ENCODE results near the gene FANCC. TPM values are rescaled to one million over a fixed set of nuclear protein-coding genes. Genes with fewer than 3 reads are reported as not detected.

The FANCC gene
- polyA plus RNA-seq, 1 of the 3 experiments (the other 2 are of a cell fraction), result 3.5 TPM

GRCh38 chr9:95349091-95350038 is 31.9 kb upstream of the FANCC start:
- no peaks in the 10 kb centered on the region for H3K79me2 ChIP-seq (ENCODE audit: insufficient read depth)
- H3F3A ChIP-seq (replicated peaks; ENCODE audit: insufficient read depth), result no peaks in the 10 kb centered on the region
- DNase-seq, result no peak
- no peak overlapping the region for H3K9ac ChIP-seq
- no peak for TF ChIP-seq TAF1 (IDR thresholded peaks at IDR 0.05; ENCODE audit: borderline replicate concordance, low read depth, low read length)
- no peak for TF ChIP-seq NFIC (IDR thresholded peaks at IDR 0.05; ENCODE audit: borderline replicate concordance)
- TF ChIP-seq, protein P1, sequence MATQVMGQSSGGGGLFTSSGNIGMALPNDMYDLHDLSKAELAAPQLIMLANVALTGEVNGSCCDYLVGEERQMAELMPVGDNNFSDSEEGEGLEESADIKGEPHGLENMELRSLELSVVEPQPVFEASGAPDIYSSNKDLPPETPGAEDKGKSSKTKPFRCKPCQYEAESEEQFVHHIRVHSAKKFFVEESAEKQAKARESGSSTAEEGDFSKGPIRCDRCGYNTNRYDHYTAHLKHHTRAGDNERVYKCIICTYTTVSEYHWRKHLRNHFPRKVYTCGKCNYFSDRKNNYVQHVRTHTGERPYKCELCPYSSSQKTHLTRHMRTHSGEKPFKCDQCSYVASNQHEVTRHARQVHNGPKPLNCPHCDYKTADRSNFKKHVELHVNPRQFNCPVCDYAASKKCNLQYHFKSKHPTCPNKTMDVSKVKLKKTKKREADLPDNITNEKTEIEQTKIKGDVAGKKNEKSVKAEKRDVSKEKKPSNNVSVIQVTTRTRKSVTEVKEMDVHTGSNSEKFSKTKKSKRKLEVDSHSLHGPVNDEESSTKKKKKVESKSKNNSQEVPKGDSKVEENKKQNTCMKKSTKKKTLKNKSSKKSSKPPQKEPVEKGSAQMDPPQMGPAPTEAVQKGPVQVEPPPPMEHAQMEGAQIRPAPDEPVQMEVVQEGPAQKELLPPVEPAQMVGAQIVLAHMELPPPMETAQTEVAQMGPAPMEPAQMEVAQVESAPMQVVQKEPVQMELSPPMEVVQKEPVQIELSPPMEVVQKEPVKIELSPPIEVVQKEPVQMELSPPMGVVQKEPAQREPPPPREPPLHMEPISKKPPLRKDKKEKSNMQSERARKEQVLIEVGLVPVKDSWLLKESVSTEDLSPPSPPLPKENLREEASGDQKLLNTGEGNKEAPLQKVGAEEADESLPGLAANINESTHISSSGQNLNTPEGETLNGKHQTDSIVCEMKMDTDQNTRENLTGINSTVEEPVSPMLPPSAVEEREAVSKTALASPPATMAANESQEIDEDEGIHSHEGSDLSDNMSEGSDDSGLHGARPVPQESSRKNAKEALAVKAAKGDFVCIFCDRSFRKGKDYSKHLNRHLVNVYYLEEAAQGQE (IDR thresholded peaks at IDR 0.05; ENCODE audit: low read depth, low read length), result no peak
- TF ChIP-seq GATA2 (CRISPR knock-in tag; IDR thresholded peaks at IDR 0.05), result no peak
- TF ChIP-seq FOXM1 (IDR thresholded peaks at IDR 0.05; ENCODE audit: low read depth), result no peak
- TF ChIP-seq GABPA (IDR thresholded peaks at IDR 0.05; ENCODE audit: low read depth), result no peak
- TF ChIP-seq SIN3A (IDR thresholded peaks at IDR 0.05; ENCODE audit: borderline replicate concordance, low read depth, low read length), result no peak
- no peak for TF ChIP-seq MXI1 (IDR thresholded peaks at IDR 0.05; ENCODE audit: low read depth, low read length)
- no peak for TF ChIP-seq CHD2 (IDR thresholded peaks at IDR 0.05; ENCODE audit: low read length, partially characterized antibody)
- no peak for TF ChIP-seq RAD21 (IDR thresholded peaks at IDR 0.05; ENCODE audit: low read length)
- TF ChIP-seq TEAD4 (IDR thresholded peaks at IDR 0.05; ENCODE audit: borderline replicate concordance, insufficient read depth), result no peak
- no peak for TF ChIP-seq FOSL2 (IDR thresholded peaks at IDR 0.05; ENCODE audit: borderline replicate concordance, low read depth)
- no peak for TF ChIP-seq CTCF (IDR thresholded peaks at IDR 0.05)
- no peak for TF ChIP-seq EP300 (IDR thresholded peaks at IDR 0.05; ENCODE audit: borderline replicate concordance in 1 of 2, low read depth in 1 of 2, low read length in 1 of 2)
- TF ChIP-seq ZBTB33 (IDR thresholded peaks at IDR 0.05; ENCODE audit: borderline replicate concordance, low read depth), result no peak
- no peak for TF ChIP-seq ELF1 (IDR thresholded peaks at IDR 0.05)
- no peak for TF ChIP-seq NRF1 (IDR thresholded peaks at IDR 0.05; ENCODE audit: low read depth, low read length)
- no peak for TF ChIP-seq IRF3 (IDR thresholded peaks at IDR 0.05; ENCODE audit: low read depth, low read length)
- TF ChIP-seq RXRA (IDR thresholded peaks at IDR 0.05; ENCODE audit: borderline replicate concordance, low read depth), result no peak
- no peak for TF ChIP-seq USF1 (IDR thresholded peaks at IDR 0.05; ENCODE audit: borderline replicate concordance, low read depth)
- CTCF ChIA-PET, result no interaction called here
- no peaks in the 10 kb centered on the region for H3K4me1 ChIP-seq (ENCODE audit: control insufficient read depth in 1 of 2, insufficient read depth in 2 of 2, low read depth in 1 of 2, low read length in 1 of 2)
- H2AFZ ChIP-seq (ENCODE audit: low read depth), result no peak overlapping the region
- no peaks in the 10 kb centered on the region for H3K27me3 ChIP-seq (ENCODE audit: insufficient read depth)
- no peak overlapping the region for H3K4me2 ChIP-seq
- no peak overlapping the region for H3K27ac ChIP-seq (ENCODE audit: low read depth in 2 of 2, low read length in 1 of 2)
- no peak overlapping the region for H3K4me3 ChIP-seq (ENCODE audit: low read depth in 2 of 2, low read length in 1 of 2)
- no peaks in the 10 kb centered on the region for H3K9me2 ChIP-seq
- H4K20me1 ChIP-seq (ENCODE audit: insufficient read depth), result no peaks in the 10 kb centered on the region
- POLR2A ChIA-PET, result no interaction called here
- no peaks in the 10 kb centered on the region for H3K36me3 ChIP-seq (replicated peaks in 1 of 2; ENCODE audit: control insufficient read depth in 1 of 2, insufficient read depth in 2 of 2, low read length in 1 of 2)
- H3K9me3 ChIP-seq, result no peaks in the 10 kb centered on the region
- WGBS (ENCODE audit: low lambda C conversion rate), result 94% methylated on average over 53 of the region's 95 CpGs
